MM.1S (cell line): Measurements from ENCODE around the gene FOXRED2.

Experiments used
- DNase-seq: peaks from one replicate; pipeline ENCODE4 v3.0.0-alpha.2; 2015
- H2AFZ ChIP-seq: fragments of 300-600 bp; sonication (generic); 2 replicates; pipeline ENCODE4 v1.6.0; 2016; ENCODE audit warnings: antibody characterized with exemption, low read length
- H3F3A ChIP-seq: fragments of 300-600 bp; sonication (generic); 2 replicates; pipeline ENCODE4 v1.6.1; 2016; ENCODE audit warnings: mild to moderate bottlenecking, antibody characterized with exemption, low read length, moderate library complexity, mixed read lengths; ENCODE audit not compliant: insufficient read depth
- H3K27ac ChIP-seq: fragments of 300-600 bp; sonication (generic); 2 replicates; pipeline ENCODE4 v1.5.1; 2016; ENCODE audit warnings: mild to moderate bottlenecking, low read length
- H3K27me3 ChIP-seq: fragments of 300-600 bp; sonication (generic); replicated peaks from 2 replicates; pipeline ENCODE4 v1.6.0; 2016; ENCODE audit warnings: low read length; ENCODE audit not compliant: insufficient read depth
- H3K36me3 ChIP-seq: fragments of 300-600 bp; sonication (generic); replicated peaks from 2 replicates; pipeline ENCODE4 v1.6.1; 2016; ENCODE audit warnings: mild to moderate bottlenecking, low read length, mixed read lengths; ENCODE audit not compliant: insufficient read depth
- H3K4me1 ChIP-seq: fragments of 300-600 bp; sonication (generic); 2 replicates; pipeline ENCODE4 v1.6.1; 2016; ENCODE audit warnings: low read length, mixed read lengths
- H3K4me2 ChIP-seq: fragments of 300-600 bp; sonication (generic); 2 replicates; pipeline ENCODE4 v1.6.0; 2016; ENCODE audit warnings: low read depth, low read length
- H3K4me3 ChIP-seq: fragments of 300-600 bp; sonication (generic); 2 replicates; pipeline ENCODE4 v1.5.1; 2016; ENCODE audit warnings: low read length, mixed read lengths
- H3K79me2 ChIP-seq: fragments of 300-600 bp; sonication (generic); 2 replicates; pipeline ENCODE4 v1.6.1; 2016; ENCODE audit warnings: mixed run types, low read length, mixed read lengths
- H3K9ac ChIP-seq: fragments of 300-600 bp; sonication (generic); 2 replicates; pipeline ENCODE4 v1.6.1; 2016; ENCODE audit warnings: low read length, mixed read lengths
- H3K9me2 ChIP-seq: fragments of 300-600 bp; sonication (generic); replicated peaks from 2 replicates; pipeline ENCODE4 v1.6.1; 2016; ENCODE audit warnings: mild to moderate bottlenecking, low read length, mixed read lengths; ENCODE audit not compliant: insufficient read depth
- H3K9me3 ChIP-seq: fragments of 300-600 bp; sonication (generic); replicated peaks from 2 replicates; pipeline ENCODE4 v1.6.1; 2016; ENCODE audit warnings: mild to moderate bottlenecking, low read length, mixed read lengths; ENCODE audit not compliant: insufficient read depth
- H4K20me1 ChIP-seq: fragments of 300-600 bp; sonication (generic); 2 replicates; pipeline ENCODE4 v1.6.1; 2016; ENCODE audit warnings: mild to moderate bottlenecking, low read length, moderate library complexity, mixed read lengths; ENCODE audit not compliant: insufficient read depth
- CTCF ChIP-seq: fragments of 300-600 bp; sonication (generic); IDR thresholded peaks from 2 replicates; pipeline ENCODE4 v1.5.1; 2016; ENCODE audit warnings: antibody characterized with exemption, low read length, mixed read lengths
- EZH2 ChIP-seq: fragments of 300-600 bp; sonication (generic); optimal IDR thresholded peaks from 2 replicates; pipeline ENCODE3; 2017; ENCODE audit warnings: low read depth, mild to moderate bottlenecking, antibody characterized with exemption, low read length, mixed read lengths
- EZH2phosphoT487 ChIP-seq: fragments of 300-600 bp; sonication (generic); IDR thresholded peaks from 2 replicates; pipeline ENCODE4 v1.6.1; 2018; ENCODE audit warnings: antibody characterized with exemption, low read length

Gene FOXRED2

GRCh38 chr22:36457688-36458450 lies 49.0 kb downstream of the FOXRED2 start:
- Histone ChIP-seq H2AFZ (no peak overlapping the region), H3K27me3 (no peaks in the 10 kb centered on the region), H3K79me2 (no peaks in the 10 kb centered on the region), H3K4me2 (no peak overlapping the region), H3F3A (peaks cover 13% of the 10 kb centered on the region), H3K27ac (no peak overlapping the region), H3K36me3 (no peaks in the 10 kb centered on the region), H3K4me1 (peaks cover 12% of the 10 kb centered on the region), H3K9ac (no peak overlapping the region), H3K9me2 (no peaks in the 10 kb centered on the region), H3K4me3 (no peak overlapping the region), H3K9me3 (no peaks in the 10 kb centered on the region), H4K20me1 (no peaks in the 10 kb centered on the region)
- TF ChIP-seq EZH2phosphoT487 (no peak), EZH2 (no peak), CTCF (no peak)
- DNase-seq = no peak

- H3K4me3 ChIP-seq = no peak overlapping the region
- no peak overlapping the region for H3K4me2 ChIP-seq
- H3K27me3 ChIP-seq = no peaks in the 10 kb centered on the region
- no peak for DNase-seq
- peaks cover 21% of the 10 kb centered on the region for H3K4me1 ChIP-seq
- H3K27ac ChIP-seq = no peak overlapping the region
- H3K79me2 ChIP-seq = no peaks in the 10 kb centered on the region
- no peak for TF ChIP-seq CTCF
- TF ChIP-seq EZH2 = no peak
- no peak for TF ChIP-seq EZH2phosphoT487
- H2AFZ ChIP-seq = no peak overlapping the region
- peaks cover 25% of the 10 kb centered on the region for H3F3A ChIP-seq
- H3K9me3 ChIP-seq = no peaks in the 10 kb centered on the region
- no peak overlapping the region for H3K9ac ChIP-seq
- H3K36me3 ChIP-seq = no peaks in the 10 kb centered on the region
- no peaks in the 10 kb centered on the region for H4K20me1 ChIP-seq
- no peaks in the 10 kb centered on the region for H3K9me2 ChIP-seq
Observed at GRCh38 chr22:36456464-36456845, 50.4 kb downstream of the FOXRED2 start.

GRCh38 chr22:36455571-36456463 lies 51.0 kb downstream of the FOXRED2 start:
- peaks cover 27% of the 10 kb centered on the region for H3K4me1 ChIP-seq
- H3F3A ChIP-seq = peaks cover 32% of the 10 kb centered on the region
- H3K36me3 ChIP-seq = no peaks in the 10 kb centered on the region
- peak overlapping the region; percentile 94 for H3K4me2 ChIP-seq
- no peaks in the 10 kb centered on the region for H3K9me2 ChIP-seq
- TF ChIP-seq CTCF = no peak
- no peak for TF ChIP-seq EZH2phosphoT487
- TF ChIP-seq EZH2 = no peak
- H2AFZ ChIP-seq = peak overlapping the region; percentile 77
- H3K4me3 ChIP-seq = peak overlapping the region; percentile 48
- H4K20me1 ChIP-seq = no peaks in the 10 kb centered on the region
- H3K27me3 ChIP-seq = no peaks in the 10 kb centered on the region
- DNase-seq = no peak
- H3K9ac ChIP-seq = peak overlapping the region; percentile 50; the same call in 1 of the 2 replicates
- peak overlapping the region; percentile 7; the same call in 1 of the 2 replicates for H3K27ac ChIP-seq
- no peaks in the 10 kb centered on the region for H3K79me2 ChIP-seq
- no peaks in the 10 kb centered on the region for H3K9me3 ChIP-seq
